SK-N-SH treated with all-trans-retinoic acid at 6 μM for 48 hours (cell line): ENCODE measurements around the gene LUZP1.

Source experiments
- BACH2 ChIP-seq: fragments of 250-450 bp; sonication (Bioruptor Pico); IDR thresholded peaks from 2 replicates; pipeline ENCODE4 v1.9.0; 2021; ENCODE audit warnings: mild to moderate bottlenecking, borderline replicate concordance
- POU6F1 ChIP-seq: fragments of 250-450 bp; sonication (Bioruptor Pico); IDR thresholded peaks from 2 replicates; pipeline ENCODE4 v1.8.0; 2021; ENCODE audit warnings: low read depth, mild to moderate bottlenecking, moderate library complexity, borderline replicate concordance
- PPARA ChIP-seq: fragments of 250-450 bp; sonication (Bioruptor Pico); IDR thresholded peaks from 2 replicates; pipeline ENCODE4 v1.5.0; 2020; ENCODE audit warnings: mild to moderate bottlenecking, borderline replicate concordance
- RARB ChIP-seq: fragments of 250-450 bp; sonication (Bioruptor Pico); IDR thresholded peaks from 2 replicates; pipeline ENCODE4 v1.8.0; 2021; ENCODE audit warnings: mild to moderate bottlenecking, moderate library complexity
- TOX ChIP-seq: fragments of 250-450 bp; sonication (Bioruptor Pico); IDR thresholded peaks from 2 replicates; pipeline ENCODE4 v1.8.0; 2021; ENCODE audit warnings: mild to moderate bottlenecking, moderate library complexity, borderline replicate concordance
- ZFP30 ChIP-seq: fragments of 450-650 bp; formaldehyde crosslinking; IDR thresholded peaks from 2 replicates; pipeline ENCODE4 v1.5.0; 2022; ENCODE audit warnings: mild to moderate bottlenecking, moderate library complexity
- TF ChIP-seq, protein P1 (sequence below): fragments of 250-450 bp; sonication (Bioruptor Pico); IDR thresholded peaks from 2 replicates; pipeline ENCODE4 v1.5.1; 2021; ENCODE audit warnings: mild to moderate bottlenecking, moderate library complexity

DNA sequence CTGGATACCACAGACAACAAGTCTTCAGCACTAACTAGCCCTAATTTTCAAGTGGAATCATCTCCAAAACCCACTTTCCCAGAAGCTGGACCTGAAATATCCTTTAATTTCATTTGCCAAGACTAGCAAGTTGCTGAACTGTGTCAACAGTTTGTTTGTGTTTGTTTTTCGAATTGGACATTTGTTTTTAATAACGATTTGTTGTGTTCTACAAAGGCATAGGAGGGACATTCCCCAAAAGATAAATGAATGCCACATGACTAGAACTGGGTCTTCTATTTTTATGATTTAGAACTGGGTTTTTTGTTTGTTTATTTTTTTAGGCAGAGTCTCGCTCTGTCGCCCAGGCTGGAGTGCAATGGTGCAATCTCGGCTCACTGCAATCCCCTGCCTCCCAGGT, 17.9 kb downstream of the LUZP1 start:
- TF ChIP-seq, protein P1, sequence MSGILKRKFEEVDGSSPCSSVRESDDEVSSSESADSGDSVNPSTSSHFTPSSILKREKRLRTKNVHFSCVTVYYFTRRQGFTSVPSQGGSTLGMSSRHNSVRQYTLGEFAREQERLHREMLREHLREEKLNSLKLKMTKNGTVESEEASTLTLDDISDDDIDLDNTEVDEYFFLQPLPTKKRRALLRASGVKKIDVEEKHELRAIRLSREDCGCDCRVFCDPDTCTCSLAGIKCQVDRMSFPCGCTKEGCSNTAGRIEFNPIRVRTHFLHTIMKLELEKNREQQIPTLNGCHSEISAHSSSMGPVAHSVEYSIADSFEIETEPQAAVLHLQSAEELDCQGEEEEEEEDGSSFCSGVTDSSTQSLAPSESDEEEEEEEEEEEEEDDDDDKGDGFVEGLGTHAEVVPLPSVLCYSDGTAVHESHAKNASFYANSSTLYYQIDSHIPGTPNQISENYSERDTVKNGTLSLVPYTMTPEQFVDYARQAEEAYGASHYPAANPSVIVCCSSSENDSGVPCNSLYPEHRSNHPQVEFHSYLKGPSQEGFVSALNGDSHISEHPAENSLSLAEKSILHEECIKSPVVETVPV (CRISPR knock-in tag): no peak
- TF ChIP-seq POU6F1 (CRISPR knock-in tag): no peak
- TF ChIP-seq TOX (CRISPR knock-in tag): no peak
- TF ChIP-seq BACH2 (CRISPR knock-in tag): no peak
- no peak for TF ChIP-seq PPARA
- TF ChIP-seq RARB (CRISPR knock-in tag): no peak
- TF ChIP-seq ZFP30: no peak
